SU-DHL-6 (cell line): ENCODE measurements around the gene QSOX2.

Experiments used
- H2AFZ ChIP-seq: fragments of 200-600 bp; sonication (generic); 2 replicates; pipeline ENCODE4 v1.6.1; 2014; ENCODE audit warnings: low read depth, mild to moderate bottlenecking, moderate library complexity, mixed read lengths, antibody characterized with exemption, low read length; ENCODE audit not compliant: severe bottlenecking
- H3F3A ChIP-seq: fragments of 200-600 bp; shearing (Covaris generic); 2 replicates; pipeline ENCODE4 v1.6.0; 2016; ENCODE audit warnings: antibody characterized with exemption, mild to moderate bottlenecking; ENCODE audit not compliant: insufficient read depth
- H3K27ac ChIP-seq: fragments of 200-600 bp; sonication (generic); 2 replicates; pipeline ENCODE4 v1.5.1; 2016; ENCODE audit warnings: low read depth, mild to moderate bottlenecking, low read length, moderate library complexity, mixed read lengths
- H3K27me3 ChIP-seq: fragments of 200-600 bp; sonication (generic), shearing (Covaris generic); 2 replicates; pipeline ENCODE4 v1.6.0; 2014; ENCODE audit warnings: mild to moderate bottlenecking, low read length
- H3K36me3 ChIP-seq: fragments of 200-600 bp; sonication (generic); 2 replicates; pipeline ENCODE4 v1.6.1; 2014; ENCODE audit warnings: mild to moderate bottlenecking, low read length, mixed read lengths
- H3K4me2 ChIP-seq: fragments of 300-600, 200-600 bp; shearing (Covaris generic), sonication (generic); 2 replicates; pipeline ENCODE4 v1.6.0; 2014; ENCODE audit warnings: low read length, low read depth, mild to moderate bottlenecking; ENCODE audit not compliant: poor library complexity, severe bottlenecking
- H3K4me3 ChIP-seq: fragments of 200-600 bp; sonication (generic); 2 replicates; pipeline ENCODE4 v1.5.1; 2014; ENCODE audit warnings: antibody characterized with exemption, low read length, mild to moderate bottlenecking, mixed read lengths; ENCODE audit not compliant: insufficient read depth, poor library complexity, severe bottlenecking
- H3K79me2 ChIP-seq: fragments of 200-600 bp; sonication (generic); 2 replicates; pipeline ENCODE4 v1.6.1; 2014; ENCODE audit warnings: mild to moderate bottlenecking, low read length, moderate library complexity; ENCODE audit not compliant: insufficient read depth
- H3K9ac ChIP-seq: fragments of 200-600 bp; sonication (generic); 2 replicates; pipeline ENCODE4 v1.7.0; 2014; ENCODE audit warnings: mild to moderate bottlenecking, low read length
- H3K9me2 ChIP-seq: fragments of 200-600 bp; sonication (generic); replicated peaks from 2 replicates; pipeline ENCODE4 v1.6.1; 2014; ENCODE audit warnings: low read length; ENCODE audit not compliant: insufficient read depth
- H3K9me3 ChIP-seq: fragments of 200-600 bp; sonication (generic); 2 replicates; pipeline ENCODE4 v1.6.1; 2014; ENCODE audit warnings: low read length, mixed read lengths; ENCODE audit not compliant: insufficient read depth
- H4K20me1 ChIP-seq: fragments of 200-600 bp; sonication (generic); 2 replicates; pipeline ENCODE4 v1.6.1; 2014; ENCODE audit warnings: low read depth, mild to moderate bottlenecking, antibody characterized with exemption, low read length, moderate library complexity, mixed read lengths
- CTCF ChIP-seq: fragments of 200-600 bp; sonication (generic); IDR thresholded peaks from one replicate; pipeline ENCODE4 v1.5.1; 2017; ENCODE audit warnings: antibody characterized with exemption, mild to moderate bottlenecking, low read length, moderate library complexity; ENCODE audit not compliant: insufficient read depth, poor library complexity, severe bottlenecking
- EZH2phosphoT487 ChIP-seq: fragments of 200-600 bp; sonication (generic), shearing (Covaris generic); conservative IDR thresholded peaks from 2 replicates; pipeline ENCODE4 v1.6.1; 2018; ENCODE audit warnings: mild to moderate bottlenecking, antibody characterized with exemption, low read length, moderate library complexity, mixed read lengths

The QSOX2 gene

DNA sequence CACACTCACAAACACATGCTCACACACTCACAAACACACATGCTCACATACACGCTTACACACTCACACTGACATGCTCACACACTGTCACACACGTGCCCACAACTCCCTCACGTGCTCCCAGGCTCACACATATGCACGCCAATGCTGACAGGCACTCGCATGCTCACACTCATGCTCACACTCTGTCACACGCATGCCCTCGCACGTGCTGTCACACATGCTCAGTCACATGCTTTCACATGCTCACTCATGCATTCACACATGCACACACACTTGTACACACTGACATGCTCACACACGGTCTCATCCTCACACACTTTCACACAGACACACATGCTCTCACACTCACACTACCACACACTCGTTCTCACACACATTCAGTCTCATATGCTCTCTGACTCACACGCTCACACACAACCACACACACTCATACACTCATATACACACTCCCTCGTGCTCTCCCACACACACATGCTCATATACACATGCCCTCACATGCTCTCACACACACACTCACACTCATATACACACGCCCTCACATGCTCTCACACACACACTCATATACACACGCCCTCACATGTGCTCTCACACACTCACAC is 48.0 kb upstream of the QSOX2 start:
- H4K20me1 ChIP-seq: no peaks in the 10 kb centered on the region
- no peak overlapping the region for H3K4me3 ChIP-seq
- no peak overlapping the region for H2AFZ ChIP-seq
- no peak overlapping the region for H3K27ac ChIP-seq
- TF ChIP-seq CTCF: no peak
- TF ChIP-seq EZH2phosphoT487: no peak
- no peaks in the 10 kb centered on the region for H3F3A ChIP-seq
- no peaks in the 10 kb centered on the region for H3K9me2 ChIP-seq
- H3K4me2 ChIP-seq: no peak overlapping the region
- H3K79me2 ChIP-seq: no peaks in the 10 kb centered on the region
- H3K9ac ChIP-seq: no peak overlapping the region
- H3K9me3 ChIP-seq: no peaks in the 10 kb centered on the region; the same call in 1 of the 2 replicates
- no peaks in the 10 kb centered on the region for H3K36me3 ChIP-seq
- H3K27me3 ChIP-seq: no peaks in the 10 kb centered on the region

GRCh38 chr9:136292591-136293448 is 47.2 kb upstream of the QSOX2 start:
- Histone ChIP-seq H3K36me3 (no peaks in the 10 kb centered on the region), H3K4me2 (no peak overlapping the region), H4K20me1 (no peaks in the 10 kb centered on the region), H3K27me3 (no peaks in the 10 kb centered on the region), H3F3A (no peaks in the 10 kb centered on the region), H3K4me3 (no peak overlapping the region), H3K79me2 (no peaks in the 10 kb centered on the region), H3K9me2 (no peaks in the 10 kb centered on the region), H2AFZ (no peak overlapping the region), H3K9ac (no peak overlapping the region), H3K9me3 (no peaks in the 10 kb centered on the region; the same call in 1 of the 2 replicates), H3K27ac (no peak overlapping the region)
- TF ChIP-seq EZH2phosphoT487: no peak
- TF ChIP-seq CTCF: no peak

DNA sequence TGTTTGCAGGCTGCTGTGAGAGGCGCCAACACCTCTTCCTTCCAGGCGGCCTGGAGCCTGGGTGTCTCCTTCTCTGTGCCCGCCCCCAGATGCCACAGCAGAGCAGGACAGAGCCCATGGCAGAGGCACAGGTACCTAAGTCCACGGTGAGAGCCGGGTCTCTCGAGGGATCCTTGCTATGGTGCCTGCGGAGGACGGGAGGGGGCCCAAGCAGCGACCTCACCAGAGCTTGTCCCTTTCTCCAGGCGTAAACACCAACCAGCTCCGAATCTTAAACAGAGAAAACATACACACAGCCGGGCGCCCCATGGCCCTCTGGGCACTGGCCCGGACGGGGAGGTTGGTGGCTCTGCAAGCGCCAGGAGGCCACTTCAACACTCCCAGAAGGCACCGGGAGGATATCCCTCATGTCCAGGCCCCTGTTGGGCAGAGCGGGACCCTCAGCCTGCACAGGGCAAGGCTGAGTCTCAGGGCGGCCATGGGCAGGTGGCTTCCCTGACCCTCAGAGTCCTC is 46.5 kb upstream of the QSOX2 start:
- Histone ChIP-seq H3K4me2 (no peak overlapping the region), H2AFZ (no peak overlapping the region), H3K4me3 (no peak overlapping the region), H3F3A (no peaks in the 10 kb centered on the region), H3K9ac (no peak overlapping the region), H3K79me2 (no peaks in the 10 kb centered on the region), H4K20me1 (no peaks in the 10 kb centered on the region), H3K27ac (no peak overlapping the region), H3K9me2 (no peaks in the 10 kb centered on the region), H3K27me3 (no peaks in the 10 kb centered on the region), H3K36me3 (no peaks in the 10 kb centered on the region), H3K9me3 (no peaks in the 10 kb centered on the region; the same call in 1 of the 2 replicates)
- TF ChIP-seq CTCF (no peak), EZH2phosphoT487 (no peak)
